Duodenal mucosa (tissue), 2 donors: ENCODE data around the gene ZSCAN5A.
"Not testable (repeated sequence)": the region's sequence is repeated elsewhere in the genome, so short reads cannot be mapped to it uniquely, and the experiment has no call there.

Experiments
- H3K27ac ChIP-seq: one replicate; pipeline ENCODE4 v1.7.0; 2013; ENCODE audit warnings: low read depth, low read length
- H3K27me3 ChIP-seq, 2 donors: one replicate each; pipeline ENCODE4 v1.7.0; 2013; ENCODE audit warnings: low read length in 2 of 2, control low read depth in 1 of 2; ENCODE audit not compliant: insufficient read depth in 2 of 2, control insufficient read depth in 1 of 2
- H3K36me3 ChIP-seq, 2 donors: one replicate each; pipeline ENCODE4 v1.7.0; 2013; ENCODE audit warnings: low read length in 2 of 2, control low read depth in 1 of 2; ENCODE audit not compliant: insufficient read depth in 2 of 2, control insufficient read depth in 1 of 2
- H3K4me1 ChIP-seq, 2 donors: one replicate each; pipeline ENCODE4 v1.7.0; 2013; ENCODE audit warnings: low read length in 2 of 2, control low read depth in 1 of 2; ENCODE audit not compliant: insufficient read depth in 2 of 2, control insufficient read depth in 1 of 2
- H3K4me3 ChIP-seq, 2 donors: one replicate each; pipeline ENCODE4 v1.7.0; 2013; ENCODE audit warnings: low read length in 2 of 2, low read depth in 1 of 2
- H3K9ac ChIP-seq, 2 donors: one replicate each; pipeline ENCODE4 v1.7.0; 2013; ENCODE audit warnings: low read length in 2 of 2, low read depth in 1 of 2
- H3K9me3 ChIP-seq, 2 donors: one replicate each; pipeline ENCODE4 v1.7.0; 2013; ENCODE audit warnings: low read length in 2 of 2, control low read depth in 1 of 2; ENCODE audit not compliant: control insufficient read depth in 1 of 2

The ZSCAN5A gene

GRCh38 chr19:56258272-56258671 lies 56.4 kb downstream of the ZSCAN5A start:
- Histone ChIP-seq H3K9me3 (no peaks in the 10 kb centered on the region), H3K4me3 (no peak overlapping the region), H3K27me3 (no peaks in the 10 kb centered on the region), H3K36me3 (peaks cover 0 to 4% of the 10 kb centered on the region in 2 donors), H3K9ac (no peak overlapping the region), H3K27ac (no peak overlapping the region), H3K4me1 (no peaks in the 10 kb centered on the region)

DNA sequence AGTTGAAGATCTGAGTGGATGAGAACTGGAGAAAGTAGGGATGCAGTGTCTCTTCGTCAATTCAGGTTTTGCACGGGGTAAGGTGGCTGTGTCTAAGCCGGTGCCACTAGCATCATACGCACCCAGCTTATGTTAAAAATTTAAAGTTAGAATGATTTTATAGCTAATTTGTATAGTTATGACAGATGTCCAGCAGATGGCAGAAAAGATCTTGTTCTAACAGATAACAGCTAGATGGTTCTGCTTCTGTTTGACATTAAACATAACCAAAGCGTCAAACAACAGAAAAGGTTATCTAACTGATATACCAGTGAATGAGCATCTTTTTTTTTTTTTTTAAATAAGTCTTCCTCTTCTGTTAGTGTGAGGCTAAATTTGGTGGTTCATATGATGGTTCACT lies 60.9 kb downstream of the ZSCAN5A start:
- Histone ChIP-seq H3K27ac (no peak overlapping the region), H3K4me3 (no peak overlapping the region), H3K27me3 (no peaks in the 10 kb centered on the region), H3K36me3 (no peaks in the 10 kb centered on the region), H3K9me3 (peaks cover 0 to 3% of the 10 kb centered on the region in 2 donors), H3K9ac (no peak overlapping the region), H3K4me1 (no peaks in the 10 kb centered on the region)

DNA sequence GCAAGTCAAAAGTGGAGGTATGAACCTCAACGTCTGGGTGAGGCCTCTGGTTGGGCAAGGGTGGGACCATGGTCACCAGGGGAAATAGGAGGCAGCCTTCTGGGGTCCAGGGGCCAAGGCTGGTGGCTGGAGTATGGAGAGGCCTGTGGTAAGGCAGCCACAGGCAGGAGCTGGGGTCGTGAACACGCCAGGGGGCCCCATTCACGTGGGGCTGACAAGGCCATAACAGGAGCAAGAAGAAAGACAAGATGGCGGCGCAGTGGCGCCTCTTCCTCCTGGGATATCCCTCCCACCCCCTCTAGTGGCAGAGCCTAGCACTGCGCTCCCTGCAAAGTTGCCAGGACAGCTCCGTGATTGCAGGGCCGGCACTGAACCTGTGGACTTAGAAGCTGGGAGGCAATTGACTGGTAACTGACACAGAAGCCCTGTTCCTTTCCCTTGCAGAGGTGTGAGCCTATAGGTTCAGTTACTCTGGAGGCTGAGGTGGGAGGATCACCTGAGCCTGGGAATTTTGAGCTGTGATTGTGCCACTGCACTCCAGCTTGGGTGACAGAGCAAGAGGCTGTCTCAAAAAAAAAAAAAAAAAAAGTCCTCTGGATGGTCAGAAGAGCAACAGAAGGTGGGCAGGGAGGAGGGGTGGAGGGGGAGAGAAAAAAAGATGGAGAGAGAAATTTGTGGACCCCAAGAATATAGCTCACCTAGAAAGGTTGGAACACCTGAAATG lies 61.8 kb downstream of the ZSCAN5A start:
- Histone ChIP-seq H3K9me3 (peaks cover 0 to 3% of the 10 kb centered on the region in 2 donors), H3K4me3 (no peak overlapping the region), H3K4me1 (no peaks in the 10 kb centered on the region), H3K27ac (no peak overlapping the region), H3K36me3 (no peaks in the 10 kb centered on the region), H3K27me3 (no peaks in the 10 kb centered on the region), H3K9ac (no peak overlapping the region)

- H3K9ac ChIP-seq, H3K4me1 ChIP-seq, H3K4me3 ChIP-seq: not testable (repeated sequence)
These were observed 65.8 kb downstream of the ZSCAN5A start for GRCh38 chr19:56248736-56249338.

DNA sequence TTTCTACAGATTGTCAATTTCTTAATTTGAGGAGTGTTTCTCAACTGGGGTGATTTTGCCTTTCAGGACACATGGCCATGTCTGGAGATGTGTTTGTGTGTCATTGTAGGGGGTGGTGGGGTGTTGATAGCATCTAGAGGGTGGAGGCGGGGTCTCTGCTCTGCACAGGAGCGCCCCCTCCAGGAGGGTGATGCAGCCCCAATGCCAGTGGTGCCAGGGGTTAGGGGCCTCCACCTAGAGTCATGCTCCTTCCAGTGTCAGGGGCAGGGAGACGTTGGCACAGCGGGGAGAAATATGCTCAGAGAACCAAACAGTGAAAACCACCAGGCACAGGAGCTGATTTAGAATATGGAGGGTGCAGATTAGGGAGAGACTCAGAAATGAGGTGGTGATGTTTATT lies 68.9 kb downstream of the ZSCAN5A start:
- H3K27ac ChIP-seq, H3K4me1 ChIP-seq, H3K9ac ChIP-seq, H3K9me3 ChIP-seq, H3K4me3 ChIP-seq, H3K36me3 ChIP-seq, H3K27me3 ChIP-seq: not testable (repeated sequence)

More at GRCh38 chr19:56248736-56249338, 65.8 kb downstream of the ZSCAN5A start:
- not testable (repeated sequence) for H3K9me3 ChIP-seq, H3K36me3 ChIP-seq, H3K27me3 ChIP-seq, H3K27ac ChIP-seq

- no peak overlapping the region for H3K9ac ChIP-seq
- no peaks in the 10 kb centered on the region for H3K9me3 ChIP-seq
- H3K27me3 ChIP-seq, result no peaks in the 10 kb centered on the region
- no peak overlapping the region for H3K4me3 ChIP-seq
- H3K4me1 ChIP-seq, result no peaks in the 10 kb centered on the region
- H3K36me3 ChIP-seq, result no peaks in the 10 kb centered on the region
- no peak overlapping the region for H3K27ac ChIP-seq
These were observed 69.4 kb downstream of the ZSCAN5A start for GRCh38 chr19:56245121-56245740.

- Histone ChIP-seq H3K4me1 (no peaks in the 10 kb centered on the region), H3K9ac (no peak overlapping the region), H3K36me3 (peaks cover 0 to 11% of the 10 kb centered on the region in 2 donors), H3K27ac (no peak overlapping the region), H3K27me3 (no peaks in the 10 kb centered on the region), H3K4me3 (no peak overlapping the region), H3K9me3 (no peaks in the 10 kb centered on the region)
These were observed 91.2 kb downstream of the ZSCAN5A start for GRCh38 chr19:56223481-56223880.

DNA sequence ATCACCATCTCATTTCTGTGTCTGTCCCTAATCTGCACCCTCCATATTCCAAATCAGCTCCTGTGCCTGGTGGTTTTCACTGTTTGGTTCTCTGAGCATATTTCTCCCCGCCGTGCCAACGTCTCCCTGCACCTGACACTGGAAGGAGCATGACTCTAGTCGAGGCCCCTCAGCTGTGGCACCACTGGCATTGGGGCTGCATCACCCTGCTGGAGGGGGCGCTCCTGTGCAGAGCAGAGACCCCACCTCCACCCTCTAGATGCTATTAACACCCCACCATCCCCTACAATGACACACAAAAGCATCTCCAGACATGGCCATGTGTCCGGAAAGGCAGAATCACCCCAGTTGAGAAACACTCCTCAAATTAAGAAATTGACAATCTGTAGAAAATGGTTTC lies 91.7 kb downstream of the ZSCAN5A start:
- Histone ChIP-seq H3K4me3 (no peak overlapping the region), H3K36me3 (peaks cover 0 to 11% of the 10 kb centered on the region in 2 donors), H3K4me1 (no peaks in the 10 kb centered on the region), H3K27me3 (no peaks in the 10 kb centered on the region), H3K9me3 (no peaks in the 10 kb centered on the region), H3K27ac (no peak overlapping the region), H3K9ac (no peak overlapping the region)

DNA sequence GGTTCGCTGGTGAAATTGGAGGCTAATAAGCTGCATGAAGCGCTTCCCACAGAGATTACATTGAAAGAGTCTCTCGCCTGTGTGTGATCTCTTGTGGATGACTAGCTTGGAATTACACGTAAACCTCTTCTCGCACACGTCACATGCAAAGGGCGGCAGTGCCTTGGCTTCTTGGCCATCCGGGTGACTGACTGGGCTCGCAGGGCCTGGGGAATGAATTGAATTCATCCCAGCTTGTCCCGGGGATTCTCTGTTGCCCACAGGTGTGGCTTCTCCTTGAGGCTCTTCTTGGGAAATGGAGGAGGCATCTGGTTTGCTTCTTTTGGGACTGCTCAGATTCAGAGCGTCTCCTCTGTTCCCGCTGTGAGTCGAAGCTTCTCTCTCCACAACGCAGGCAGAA lies 92.8 kb downstream of the ZSCAN5A start:
- H3K4me3 ChIP-seq, result no peak overlapping the region
- H3K36me3 ChIP-seq, result peaks cover 0 to 11% of the 10 kb centered on the region in 2 donors
- H3K9ac ChIP-seq, result no peak overlapping the region
- H3K4me1 ChIP-seq, result no peaks in the 10 kb centered on the region
- H3K9me3 ChIP-seq, result no peaks in the 10 kb centered on the region
- H3K27ac ChIP-seq, result no peak overlapping the region
- peaks cover 3% of the 10 kb centered on the region in 2 donors for H3K27me3 ChIP-seq

DNA sequence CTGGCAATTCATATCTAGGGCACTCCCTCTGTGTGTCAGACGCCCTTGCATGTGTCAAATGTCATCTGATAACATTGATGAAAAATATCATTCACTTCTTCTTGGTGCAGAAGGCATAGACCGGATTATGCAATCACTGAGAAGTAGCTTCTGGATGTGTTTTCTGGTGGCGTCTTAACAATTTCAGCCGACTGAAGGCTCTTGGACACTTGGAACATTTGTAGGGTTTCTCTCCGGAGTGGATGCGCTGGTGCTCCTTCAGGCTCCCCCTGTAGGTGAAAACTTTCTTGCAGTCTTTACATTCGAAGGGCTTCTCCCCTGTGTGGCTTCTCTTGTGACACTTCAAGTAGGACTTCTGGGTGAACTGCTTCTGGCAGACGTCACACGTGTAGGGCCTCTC lies 93.2 kb downstream of the ZSCAN5A start:
- not testable (repeated sequence) for H3K9me3 ChIP-seq, H3K27ac ChIP-seq, H3K9ac ChIP-seq, H3K4me3 ChIP-seq, H3K4me1 ChIP-seq, H3K27me3 ChIP-seq
- peaks cover 0 to 11% of the 10 kb centered on the region in 2 donors for H3K36me3 ChIP-seq
